ENCODE measurements around the gene SLF1. TPM values are rescaled to one million over a fixed set of nuclear protein-coding genes. Genes with fewer than 3 reads are reported as not detected.

Gene SLF1
- total RNA-seq, 1 donor from 2014 or later, result 2.7 TPM

DNA sequence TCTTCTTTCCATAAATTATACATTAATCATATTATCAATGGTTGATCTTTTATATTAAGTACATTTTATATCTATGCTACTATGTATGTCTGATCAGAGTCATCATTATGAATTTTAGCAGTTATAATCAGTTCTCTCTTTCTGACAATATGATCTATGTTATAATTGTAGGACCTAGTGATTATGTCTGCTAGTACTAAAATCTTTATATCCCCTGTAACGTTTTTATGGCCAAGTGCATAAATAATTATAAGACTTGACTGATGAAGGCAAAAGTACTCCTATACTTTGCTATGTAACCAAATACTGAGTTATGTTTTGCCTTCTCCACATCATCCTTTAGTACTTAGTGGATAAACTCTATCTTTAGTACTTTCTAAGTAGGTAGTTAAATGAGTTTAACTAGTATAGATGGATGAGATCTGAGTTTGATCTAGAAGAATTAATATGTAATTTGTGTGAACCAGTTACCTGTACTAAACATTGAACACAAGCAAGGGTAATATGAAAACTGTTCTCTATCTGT lies 75.4 kb downstream of the SLF1 start:
- TF ChIP-seq, protein P1, sequence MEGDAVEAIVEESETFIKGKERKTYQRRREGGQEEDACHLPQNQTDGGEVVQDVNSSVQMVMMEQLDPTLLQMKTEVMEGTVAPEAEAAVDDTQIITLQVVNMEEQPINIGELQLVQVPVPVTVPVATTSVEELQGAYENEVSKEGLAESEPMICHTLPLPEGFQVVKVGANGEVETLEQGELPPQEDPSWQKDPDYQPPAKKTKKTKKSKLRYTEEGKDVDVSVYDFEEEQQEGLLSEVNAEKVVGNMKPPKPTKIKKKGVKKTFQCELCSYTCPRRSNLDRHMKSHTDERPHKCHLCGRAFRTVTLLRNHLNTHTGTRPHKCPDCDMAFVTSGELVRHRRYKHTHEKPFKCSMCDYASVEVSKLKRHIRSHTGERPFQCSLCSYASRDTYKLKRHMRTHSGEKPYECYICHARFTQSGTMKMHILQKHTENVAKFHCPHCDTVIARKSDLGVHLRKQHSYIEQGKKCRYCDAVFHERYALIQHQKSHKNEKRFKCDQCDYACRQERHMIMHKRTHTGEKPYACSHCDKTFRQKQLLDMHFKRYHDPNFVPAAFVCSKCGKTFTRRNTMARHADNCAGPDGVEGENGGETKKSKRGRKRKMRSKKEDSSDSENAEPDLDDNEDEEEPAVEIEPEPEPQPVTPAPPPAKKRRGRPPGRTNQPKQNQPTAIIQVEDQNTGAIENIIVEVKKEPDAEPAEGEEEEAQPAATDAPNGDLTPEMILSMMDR (IDR thresholded peaks at IDR 0.05; ENCODE audit: insufficient read depth, low read length, poor library complexity, severe bottlenecking), result no peak

DNA sequence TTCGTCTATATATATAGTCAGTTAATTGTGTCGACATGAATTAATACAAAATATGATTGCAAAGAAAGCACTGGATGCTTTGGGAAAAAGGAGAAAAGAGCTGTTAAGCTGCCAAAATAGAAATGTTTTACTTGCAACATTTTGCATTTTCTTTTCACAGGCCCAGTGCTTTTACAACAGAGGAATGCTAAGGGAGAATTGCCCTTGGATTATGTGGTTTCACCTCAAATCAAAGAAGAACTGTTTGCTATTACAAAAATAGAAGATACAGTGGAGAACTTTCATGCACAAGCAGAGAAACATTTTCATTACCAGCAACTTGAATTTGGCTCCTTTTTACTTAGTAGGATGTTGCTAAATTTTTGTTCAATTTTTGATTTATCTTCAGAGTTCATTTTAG lies 76.2 kb downstream of the SLF1 start:
- DNase-seq (ENCODE audit: low read depth), result no peak
- TF ChIP-seq, protein P1 (IDR thresholded peaks at IDR 0.05; ENCODE audit: insufficient read depth, low read length, poor library complexity, severe bottlenecking), result no peak
- Histone ChIP-seq H3K27me3 (ENCODE audit: control insufficient read depth, insufficient read depth, low read length) (no peaks in the 10 kb centered on the region), H3K36me3 (ENCODE audit: control insufficient read depth, insufficient read depth, low read length) (no peaks in the 10 kb centered on the region), H3K4me3 (ENCODE audit: low read depth, low read length) (no peak overlapping the region)

More for the DNA sequence above, 75.4 kb downstream of the SLF1 start:
- no peaks in the 10 kb centered on the region for H3K36me3 ChIP-seq (ENCODE audit: control insufficient read depth, insufficient read depth, low read length)
- no peaks in the 10 kb centered on the region for H3K27me3 ChIP-seq (ENCODE audit: control insufficient read depth, insufficient read depth, low read length)
- DNase-seq (ENCODE audit: low read depth), result no peak
- no peak overlapping the region for H3K4me3 ChIP-seq (ENCODE audit: low read depth, low read length)

DNA sequence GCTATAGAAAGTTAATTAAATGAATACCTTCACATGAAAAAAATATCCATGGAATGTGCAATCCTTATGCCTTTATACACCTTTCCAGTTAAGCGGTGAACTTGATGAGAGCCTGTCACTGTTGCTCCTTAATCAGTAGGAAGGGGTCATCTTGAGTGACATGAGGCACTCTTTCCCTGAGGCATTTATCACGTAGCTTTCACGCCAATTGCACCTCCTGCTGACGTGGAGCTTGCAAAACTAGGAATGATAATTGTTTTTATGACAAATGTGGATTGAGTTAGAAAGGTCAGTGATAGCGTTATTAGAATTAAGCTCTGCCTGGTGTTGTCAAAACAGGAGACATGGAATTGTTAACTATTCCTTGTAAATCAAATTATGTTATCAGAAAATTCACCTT lies 79.7 kb downstream of the SLF1 start:
- Histone ChIP-seq H3K4me3 (ENCODE audit: low read depth, low read length) (no peak overlapping the region), H3K27me3 (ENCODE audit: control insufficient read depth, insufficient read depth, low read length) (no peaks in the 10 kb centered on the region), H3K36me3 (ENCODE audit: control insufficient read depth, insufficient read depth, low read length) (no peaks in the 10 kb centered on the region)
- DNase-seq (ENCODE audit: low read depth), result no peak
- TF ChIP-seq, protein P1 (IDR thresholded peaks at IDR 0.05; ENCODE audit: insufficient read depth, low read length, poor library complexity, severe bottlenecking), result no peak

DNA sequence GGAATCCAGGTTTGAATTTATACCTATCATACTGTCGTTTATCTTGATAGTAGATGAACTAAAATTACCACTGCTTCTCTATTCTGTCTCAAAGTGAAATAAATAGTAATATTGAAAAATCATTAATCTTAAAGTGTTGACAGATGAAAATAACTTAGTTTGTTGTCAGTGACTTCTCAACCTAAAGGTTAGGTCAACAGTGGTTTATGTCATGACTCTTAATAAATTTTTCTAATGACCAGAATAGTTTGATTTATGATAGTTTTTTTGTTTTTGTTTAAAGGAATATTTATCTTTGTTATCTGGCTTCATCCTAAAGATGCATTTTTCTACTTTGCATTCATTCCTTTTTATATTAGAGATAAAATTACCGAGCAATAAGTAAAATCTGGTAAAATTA lies 81.1 kb downstream of the SLF1 start:
- Histone ChIP-seq H3K27me3 (ENCODE audit: control insufficient read depth, insufficient read depth, low read length) (no peaks in the 10 kb centered on the region), H3K4me3 (ENCODE audit: low read depth, low read length) (no peak overlapping the region), H3K36me3 (ENCODE audit: control insufficient read depth, insufficient read depth, low read length) (no peaks in the 10 kb centered on the region)
- no peak for DNase-seq (ENCODE audit: low read depth)
- TF ChIP-seq, protein P1 (IDR thresholded peaks at IDR 0.05; ENCODE audit: insufficient read depth, low read length, poor library complexity, severe bottlenecking), result no peak

DNA sequence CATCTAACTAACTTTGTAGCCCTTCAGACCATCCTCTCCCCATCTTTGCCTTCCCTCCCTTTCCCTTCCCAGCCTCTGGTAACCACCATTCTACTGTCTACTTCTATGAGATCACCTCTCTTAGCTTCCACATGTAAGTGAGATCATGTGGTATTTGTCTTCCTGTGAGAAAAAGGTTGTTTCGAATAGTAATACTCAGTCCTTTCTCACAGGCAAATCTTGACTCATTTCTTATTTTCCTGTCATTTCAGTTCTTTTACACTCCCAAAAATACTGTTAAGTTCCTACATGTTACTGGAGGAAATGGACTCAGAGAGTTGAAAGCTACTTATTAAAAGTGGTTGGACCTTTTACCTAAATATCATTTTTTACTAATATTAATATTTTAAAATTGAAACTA lies 82.1 kb downstream of the SLF1 start:
- H3K36me3 ChIP-seq (ENCODE audit: control insufficient read depth, insufficient read depth, low read length), result no peaks in the 10 kb centered on the region
- TF ChIP-seq, protein P1 (IDR thresholded peaks at IDR 0.05; ENCODE audit: insufficient read depth, low read length, poor library complexity, severe bottlenecking), result no peak
- no peak for DNase-seq (ENCODE audit: low read depth)
- no peaks in the 10 kb centered on the region for H3K27me3 ChIP-seq (ENCODE audit: control insufficient read depth, insufficient read depth, low read length)
- no peak overlapping the region for H3K4me3 ChIP-seq (ENCODE audit: low read depth, low read length)

DNA sequence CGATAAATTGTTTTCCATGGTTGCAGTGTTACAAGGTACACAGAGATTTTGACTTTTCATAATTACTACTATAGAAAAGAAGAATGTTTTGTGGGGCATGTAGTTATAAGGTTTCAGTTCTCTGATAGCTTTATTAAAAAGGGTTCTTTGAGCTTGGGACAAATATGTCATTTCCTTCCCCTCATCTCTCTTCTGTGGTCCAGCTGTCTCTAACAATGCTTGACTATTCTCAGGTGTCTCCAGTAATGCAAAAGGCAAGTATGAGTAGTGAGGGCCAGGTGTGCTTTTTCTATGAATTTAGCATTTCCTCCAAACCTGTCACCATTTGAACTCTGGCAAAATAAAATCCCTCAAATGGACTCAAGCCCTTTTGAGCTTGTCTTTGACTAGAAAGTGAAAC lies 84.3 kb downstream of the SLF1 start:
- Histone ChIP-seq H3K27me3 (ENCODE audit: control insufficient read depth, insufficient read depth, low read length) (no peaks in the 10 kb centered on the region), H3K4me3 (ENCODE audit: low read depth, low read length) (no peak overlapping the region), H3K36me3 (ENCODE audit: control insufficient read depth, insufficient read depth, low read length) (no peaks in the 10 kb centered on the region)
- TF ChIP-seq, protein P1 (IDR thresholded peaks at IDR 0.05; ENCODE audit: insufficient read depth, low read length, poor library complexity, severe bottlenecking), result no peak
- DNase-seq (ENCODE audit: low read depth), result no peak

Measured in kidney epithelial cell (primary cell).